H9 (cell line): ENCODE data around the gene CENPB. TPM values are rescaled to one million over a fixed set of nuclear protein-coding genes. Genes with fewer than 3 reads are reported as not detected.

Experiments
- DNase-seq: peaks from one replicate; pipeline ENCODE4 v3.0.0-alpha.2; 2017
- H2AFZ ChIP-seq: one replicate; pipeline ENCODE4 v1.6.1; 2013; ENCODE audit warnings: mild to moderate bottlenecking, low read length, control low read depth, moderate library complexity
- H2AK5ac ChIP-seq: 2 replicates; pipeline ENCODE4 v1.6.1; 2013; ENCODE audit warnings: low read length, control low read depth, mixed read lengths; ENCODE audit not compliant: insufficient read length
- H2BK120ac ChIP-seq: one replicate; pipeline ENCODE4 v1.6.1; 2013; ENCODE audit warnings: low read depth, mild to moderate bottlenecking, low read length, control low read depth, inconsistent platforms; ENCODE audit not compliant: poor library complexity, severe bottlenecking
- H2BK12ac ChIP-seq: 2 replicates; pipeline ENCODE4 v1.6.1; 2013; ENCODE audit warnings: low read length, control low read depth, mixed read lengths, low read depth; ENCODE audit not compliant: insufficient read length
- H2BK15ac ChIP-seq: 2 replicates; pipeline ENCODE4 v1.6.1; 2013; ENCODE audit warnings: low read depth, low read length, control low read depth
- H2BK20ac ChIP-seq: one replicate; pipeline ENCODE4 v1.6.1; 2013; ENCODE audit warnings: low read depth, mild to moderate bottlenecking, low read length, control low read depth, inconsistent platforms; ENCODE audit not compliant: poor library complexity, severe bottlenecking
- H2BK5ac ChIP-seq: 2 replicates; pipeline ENCODE4 v1.6.1; 2013; ENCODE audit warnings: low read length, control low read depth, mixed read lengths; ENCODE audit not compliant: insufficient read length
- H3K14ac ChIP-seq: 2 replicates; pipeline ENCODE4 v1.6.1; 2013; ENCODE audit warnings: low read length, control low read depth; ENCODE audit not compliant: insufficient read depth
- H3K18ac ChIP-seq: 2 replicates; pipeline ENCODE4 v1.6.1; 2013; ENCODE audit warnings: low read depth, mild to moderate bottlenecking, mixed read lengths, low read length, control low read depth; ENCODE audit not compliant: insufficient read length
- H3K23ac ChIP-seq: 2 replicates; pipeline ENCODE4 v1.6.1; 2013; ENCODE audit warnings: low read length, control low read depth, mixed read lengths, low read depth; ENCODE audit not compliant: insufficient read length
- H3K23me2 ChIP-seq: 2 replicates; pipeline ENCODE4 v1.6.1; 2013; ENCODE audit warnings: low read depth, mild to moderate bottlenecking, mixed read lengths, low read length, control low read depth; ENCODE audit not compliant: insufficient read length, poor library complexity, severe bottlenecking
- H3K27ac ChIP-seq: 2 replicates; pipeline ENCODE4 v1.5.1; 2013; ENCODE audit warnings: low read length, control low read depth, mixed read lengths, low read depth; ENCODE audit not compliant: insufficient read length
- H3K27me3 ChIP-seq: 2 replicates; pipeline ENCODE4 v1.6.1; 2013; ENCODE audit warnings: low read length, control low read depth, inconsistent platforms; ENCODE audit not compliant: insufficient read depth
- H3K4ac ChIP-seq: 2 replicates; pipeline ENCODE4 v1.6.1; 2013; ENCODE audit warnings: low read depth, mild to moderate bottlenecking, control low read depth, inconsistent platforms, low read length, moderate library complexity
- H3K4me1 ChIP-seq: 2 replicates; pipeline ENCODE4 v1.6.1; 2013; ENCODE audit warnings: low read length, control low read depth, inconsistent platforms; ENCODE audit not compliant: insufficient read depth
- H3K4me2 ChIP-seq: 2 replicates; pipeline ENCODE4 v1.6.1; 2013; ENCODE audit warnings: low read length, control low read depth, mixed read lengths; ENCODE audit not compliant: insufficient read length, insufficient read depth
- H3K56ac ChIP-seq: 2 replicates; pipeline ENCODE4 v1.6.1; 2013; ENCODE audit warnings: low read depth, mild to moderate bottlenecking, mixed read lengths, low read length, control low read depth; ENCODE audit not compliant: insufficient read length
- H3K79me1 ChIP-seq: 2 replicates; pipeline ENCODE4 v1.6.1; 2013; ENCODE audit warnings: low read depth, mild to moderate bottlenecking, moderate library complexity, low read length, control low read depth, inconsistent platforms; ENCODE audit not compliant: insufficient read depth, poor library complexity, severe bottlenecking
- H3K79me2 ChIP-seq: 2 replicates; pipeline ENCODE4 v1.6.1; 2013; ENCODE audit warnings: low read length, control low read depth, inconsistent platforms; ENCODE audit not compliant: insufficient read depth
- H3K9ac ChIP-seq: 2 replicates; pipeline ENCODE4 v1.6.1; 2013; ENCODE audit warnings: low read length, control low read depth, mixed read lengths; ENCODE audit not compliant: insufficient read length; ENCODE audit errors: extremely low read depth
- H3K9me3 ChIP-seq: one replicate; pipeline ENCODE4 v1.6.1; 2013; ENCODE audit warnings: low read depth, low read length, inconsistent platforms; ENCODE audit not compliant: control insufficient read depth
- H3T11ph ChIP-seq: one replicate; pipeline ENCODE4 v1.6.1; 2013; ENCODE audit warnings: mild to moderate bottlenecking, low read length, control low read depth, inconsistent platforms
- H4K20me1 ChIP-seq: one replicate; pipeline ENCODE4 v1.6.1; 2013; ENCODE audit not compliant: control insufficient read depth, insufficient read length, insufficient read depth
- H4K5ac ChIP-seq: 2 replicates; pipeline ENCODE4 v1.6.1; 2013; ENCODE audit warnings: low read depth, mild to moderate bottlenecking, mixed read lengths, low read length, control low read depth; ENCODE audit not compliant: insufficient read length
- H4K8ac ChIP-seq: replicated peaks from 2 replicates; pipeline ENCODE4 v1.6.1; 2013; ENCODE audit warnings: low read length, control low read depth, mixed read lengths, low read depth; ENCODE audit not compliant: insufficient read length
- H4K91ac ChIP-seq: 2 replicates; pipeline ENCODE4 v1.6.1; 2013; ENCODE audit warnings: low read depth, mild to moderate bottlenecking, moderate library complexity, mixed read lengths, low read length, control low read depth; ENCODE audit not compliant: insufficient read length
- H3K27ac Mint-ChIP-seq, 3 experiments: 2 replicates in 2 of 3; 3 replicates in 1 of 3; pipeline ENCODE4 v1.8.0; 2020 to 2021; ENCODE audit warnings: mixed read lengths in 3 of 3, mild to moderate bottlenecking in 1 of 3, moderate library complexity in 1 of 3
- H3K27me3 Mint-ChIP-seq: 2 replicates; pipeline ENCODE4 v1.8.0; 2021; ENCODE audit warnings: low read depth, mild to moderate bottlenecking, moderate library complexity, mixed read lengths
- H3K36me3 Mint-ChIP-seq, 3 experiments: 2 replicates in 2 of 3; 3 replicates in 1 of 3; pipeline ENCODE4 v1.8.0; 2020 to 2021; ENCODE audit warnings: low read depth in 3 of 3, mixed read lengths in 3 of 3; ENCODE audit not compliant: insufficient read depth in 1 of 3
- H3K4me1 Mint-ChIP-seq, 2 experiments: 2 replicates each; pipeline ENCODE4 v1.8.0; 2020; ENCODE audit warnings: mixed read lengths in 2 of 2
- H3K4me3 Mint-ChIP-seq, 2 experiments: 2 replicates in 1 of 2; 3 replicates in 1 of 2; pipeline ENCODE4 v1.8.0; 2020 to 2021; ENCODE audit warnings: mild to moderate bottlenecking in 2 of 2, mixed read lengths in 2 of 2, moderate library complexity in 1 of 2
- H3K9me3 Mint-ChIP-seq, 2 experiments: 2 replicates in 1 of 2; 3 replicates in 1 of 2; pipeline ENCODE4 v1.8.0; 2020; ENCODE audit warnings: mild to moderate bottlenecking in 2 of 2, mixed read lengths in 2 of 2, moderate library complexity in 1 of 2
- CTCF ChIP-seq: fragments of 200-600 bp; sonication (generic); conservative IDR thresholded peaks from 3 replicates; pipeline ENCODE4 v1.8.0; 2021; ENCODE audit warnings: antibody characterized with exemption, mild to moderate bottlenecking
- WGBS: extraction: QIAGEN DNeasy Blood & Tissue Kit; methylation state at CpG from one replicate; pipeline ENCODE4 v1.1.7; 2013; ENCODE audit warnings: missing lambda C conversion rate, low lambda C conversion rate, mixed read lengths; ENCODE audit not compliant: insufficient read length; ENCODE audit errors: extremely low coverage; 5-methylcytosine and 5-hydroxymethylcytosine counted together
- total RNA-seq: library from RNA; stranded (reverse); gene quantifications from 2 replicates; pipeline ENCODE4 v1.2.1, GENCODE V29; 2021

Gene CENPB
- total RNA-seq, 1 experiment from 2014 or later = 63.1 TPM

GRCh38 chr20:3783068-3783489 lies 3.5 kb downstream of the CENPB start:
- WGBS = no CpG with 5 or more reads among the region's 2 CpGs
- no peak overlapping the region for H3K4me2 ChIP-seq
- no peak overlapping the region for H3K14ac ChIP-seq
- no peak overlapping the region for H4K91ac ChIP-seq
- no peak overlapping the region for H4K8ac ChIP-seq
- no peak overlapping the region for H2BK12ac ChIP-seq
- Mint-ChIP-seq H3K9me3 (no peaks in the 10 kb centered on the region), H3K27ac (peak overlapping the region in 1 of 3 experiments; percentile 67; a peak in 2 of 7 replicates), H3K4me1 (peaks cover 24 to 37% of the 10 kb centered on the region in 2 experiments), H3K36me3 (peaks cover 5 to 12% (median 8%) of the 10 kb centered on the region in 3 experiments), H3K27me3 (peaks cover 37% of the 10 kb centered on the region), H3K4me3 (peak overlapping the region in 1 of 2 experiments; percentile 46; a peak in 1 of 5 replicates)
- H3K56ac ChIP-seq = no peak overlapping the region
- H3K4me1 ChIP-seq = no peaks in the 10 kb centered on the region
- no peak overlapping the region for H4K5ac ChIP-seq
- H2BK15ac ChIP-seq = no peak overlapping the region
- TF ChIP-seq CTCF = 0 out of 3 replicates have a peak, but pooled peaks have one; percentile 11
- H2AK5ac ChIP-seq = no peak overlapping the region
- peaks cover 2% of the 10 kb centered on the region; the same call in 1 of the 2 replicates for H3K27me3 ChIP-seq
- no peak overlapping the region for H2BK120ac ChIP-seq
- H3K79me2 ChIP-seq = no peaks in the 10 kb centered on the region
- no peak overlapping the region for H2AFZ ChIP-seq
- no peak overlapping the region for H3K9ac ChIP-seq
- no peak overlapping the region for H3T11ph ChIP-seq
- no peak overlapping the region for H2BK5ac ChIP-seq
- H3K79me1 ChIP-seq = no peaks in the 10 kb centered on the region
- no peaks in the 10 kb centered on the region for H4K20me1 ChIP-seq
- H3K23ac ChIP-seq = no peak overlapping the region
- no peak overlapping the region for H3K4ac ChIP-seq
- no peak overlapping the region for H3K18ac ChIP-seq
- peaks cover 13% of the 10 kb centered on the region for H3K23me2 ChIP-seq
- no peak overlapping the region for H3K27ac ChIP-seq
- no peak for DNase-seq
- no peak overlapping the region for H2BK20ac ChIP-seq
- H3K9me3 ChIP-seq = no peaks in the 10 kb centered on the region
